SW480 (cell line): ENCODE data around the gene CHMP1A.
A peak's percentile ranks its signal among the peaks of the same experiment; 100 is the strongest.
"Not testable (repeated sequence)": the region's sequence is repeated elsewhere in the genome, so short reads cannot be mapped to it uniquely, and the experiment has no call there.

Source experiments
- DNase-seq: peaks from one replicate; pipeline ENCODE4 v3.0.0-alpha.2; 2016; ENCODE audit warnings: low spot score

The CHMP1A gene

GRCh38 chr16:89657442-89658220 is at the start of gene CHMP1A, which contains the start of gene SPATA33:
CHMP1A (minus strand) TSS chr16:89657708; CDS start chr16:89657588, 120 bp downstream.
SPATA33 (plus strand) TSS chr16:89657836; CDS start chr16:89657912, 76 bp downstream.
- peak; percentile 77 for DNase-seq

GRCh38 chr16:89706518-89707260 is 49.2 kb upstream of the CHMP1A start:
- no peak for DNase-seq

GRCh38 chr16:89705006-89705405 is 47.5 kb upstream of the CHMP1A start:
- DNase-seq: no peak

GRCh38 chr16:89704281-89704680 is 46.8 kb upstream of the CHMP1A start:
- DNase-seq: no peak

GRCh38 chr16:89701425-89702406 is 44.2 kb upstream of the CHMP1A start, which contains the start of gene SPATA2L:
SPATA2L (minus strand) TSS chr16:89701705; CDS start chr16:89701232, 473 bp downstream.
- DNase-seq: peak; percentile 92

- peak; percentile 64 for DNase-seq
These were observed 43.3 kb upstream of the CHMP1A start for GRCh38 chr16:89700649-89701424.

GRCh38 chr16:89700100-89700648 is 42.7 kb upstream of the CHMP1A start:
- DNase-seq: peak; percentile 99

- DNase-seq: not testable (repeated sequence)
These were observed 42.2 kb upstream of the CHMP1A start for GRCh38 chr16:89699629-89700099.

GRCh38 chr16:89698717-89699116 is 41.2 kb upstream of the CHMP1A start:
- DNase-seq: not testable (repeated sequence)

GRCh38 chr16:89697616-89698331 is 40.3 kb upstream of the CHMP1A start:
- no peak for DNase-seq

- DNase-seq: no peak
These were observed 39.7 kb upstream of the CHMP1A start for GRCh38 chr16:89697161-89697615.

GRCh38 chr16:89696670-89697128 is 39.2 kb upstream of the CHMP1A start:
- no peak for DNase-seq

- DNase-seq: no peak
These were observed 38.6 kb upstream of the CHMP1A start for GRCh38 chr16:89695875-89696669.

GRCh38 chr16:89695086-89695874 is 37.8 kb upstream of the CHMP1A start:
- no peak for DNase-seq

GRCh38 chr16:89694784-89695085 is 37.2 kb upstream of the CHMP1A start:
- DNase-seq: peak; percentile 48

- DNase-seq: no peak
These were observed 36.6 kb upstream of the CHMP1A start for GRCh38 chr16:89693931-89694783.

- DNase-seq: no peak
These were observed 35.8 kb upstream of the CHMP1A start for GRCh38 chr16:89693289-89693731.
